D721Med (cell line): ENCODE measurements around the gene DSG1.

Experiments
- DNase-seq: peaks from one replicate; pipeline ENCODE4 v3.0.0; 2011; ENCODE audit warnings: low spot score; ENCODE audit not compliant: insufficient read length
- FAIRE-seq: peaks from 2 replicates; lab custom pipeline; 2011; peaks lifted over from hg19 to GRCh38; lab: Jason Lieb, UNC
- TF ChIP-seq, protein P1 (sequence below): IDR thresholded peaks from 2 replicates; pipeline ENCODE4 v1.5.1; 2012; ENCODE audit warnings: mild to moderate bottlenecking, control low read depth; ENCODE audit not compliant: insufficient read depth; ENCODE audit errors: missing control alignments

Gene DSG1

DNA sequence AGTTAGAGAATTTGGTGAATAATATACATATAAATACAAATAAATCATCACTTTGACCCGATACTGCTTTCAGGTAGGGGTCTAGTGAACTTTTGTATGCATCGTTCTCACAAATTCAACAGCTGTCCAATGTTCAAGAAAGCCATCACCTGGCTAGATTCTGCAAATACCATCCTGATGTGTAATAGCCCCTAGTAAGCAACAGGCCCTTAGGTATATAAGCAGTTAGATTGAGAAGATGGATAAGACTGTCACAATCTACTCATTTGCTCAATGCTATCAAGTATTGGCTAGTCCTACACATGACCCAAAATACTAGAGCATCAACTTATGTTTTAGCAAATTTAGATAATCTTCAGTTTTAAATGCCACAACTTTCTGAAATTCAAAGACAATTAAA is 20.7 kb upstream of the DSG1 start:
- TF ChIP-seq, protein P1, sequence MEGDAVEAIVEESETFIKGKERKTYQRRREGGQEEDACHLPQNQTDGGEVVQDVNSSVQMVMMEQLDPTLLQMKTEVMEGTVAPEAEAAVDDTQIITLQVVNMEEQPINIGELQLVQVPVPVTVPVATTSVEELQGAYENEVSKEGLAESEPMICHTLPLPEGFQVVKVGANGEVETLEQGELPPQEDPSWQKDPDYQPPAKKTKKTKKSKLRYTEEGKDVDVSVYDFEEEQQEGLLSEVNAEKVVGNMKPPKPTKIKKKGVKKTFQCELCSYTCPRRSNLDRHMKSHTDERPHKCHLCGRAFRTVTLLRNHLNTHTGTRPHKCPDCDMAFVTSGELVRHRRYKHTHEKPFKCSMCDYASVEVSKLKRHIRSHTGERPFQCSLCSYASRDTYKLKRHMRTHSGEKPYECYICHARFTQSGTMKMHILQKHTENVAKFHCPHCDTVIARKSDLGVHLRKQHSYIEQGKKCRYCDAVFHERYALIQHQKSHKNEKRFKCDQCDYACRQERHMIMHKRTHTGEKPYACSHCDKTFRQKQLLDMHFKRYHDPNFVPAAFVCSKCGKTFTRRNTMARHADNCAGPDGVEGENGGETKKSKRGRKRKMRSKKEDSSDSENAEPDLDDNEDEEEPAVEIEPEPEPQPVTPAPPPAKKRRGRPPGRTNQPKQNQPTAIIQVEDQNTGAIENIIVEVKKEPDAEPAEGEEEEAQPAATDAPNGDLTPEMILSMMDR: no peak
- DNase-seq (no peak), FAIRE-seq (no peak)

DNA sequence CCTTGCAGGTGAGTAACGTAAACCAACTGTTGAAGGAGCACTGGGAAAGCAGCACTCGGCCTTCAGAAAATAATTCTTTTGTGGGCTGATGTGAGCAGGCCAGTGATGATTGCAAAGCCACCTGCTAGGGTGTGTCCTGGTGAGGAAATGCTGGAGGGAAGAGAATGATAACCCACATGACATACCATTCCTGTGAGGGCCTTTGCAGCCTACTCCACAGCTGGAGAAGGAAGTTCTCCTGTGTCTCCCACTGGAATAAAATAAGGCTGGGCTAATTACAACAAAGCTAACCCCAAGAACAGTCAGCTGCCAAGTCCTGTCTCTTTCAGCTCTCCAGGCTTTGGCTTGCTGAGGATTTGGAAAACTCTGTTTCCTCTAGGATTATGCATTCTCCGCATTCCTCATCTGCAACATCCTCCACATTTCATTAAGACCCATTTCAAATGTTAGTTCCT is 16.7 kb upstream of the DSG1 start:
- FAIRE-seq: no peak
- DNase-seq: no peak
- TF ChIP-seq, protein P1: no peak

DNA sequence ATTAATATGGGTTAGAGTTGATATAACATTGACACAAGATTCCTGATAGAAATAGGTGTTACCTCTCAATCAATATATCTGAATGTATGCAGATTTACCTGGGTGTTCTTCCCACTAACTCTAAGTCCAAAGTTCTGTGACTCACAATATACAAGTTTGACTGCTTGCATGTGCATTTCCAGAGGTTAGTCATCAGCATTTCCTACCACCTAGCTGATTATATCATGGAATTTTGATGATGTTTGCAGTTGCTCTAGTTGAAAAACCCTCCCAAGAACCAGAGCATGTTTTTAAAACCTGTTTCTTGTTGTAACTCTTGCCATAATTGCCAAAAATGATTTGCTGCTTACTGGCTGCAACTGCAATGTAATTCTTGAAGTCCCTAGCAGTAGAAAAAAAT is 15.0 kb upstream of the DSG1 start:
- FAIRE-seq (no peak), DNase-seq (no peak)
- TF ChIP-seq, protein P1: no peak

DNA sequence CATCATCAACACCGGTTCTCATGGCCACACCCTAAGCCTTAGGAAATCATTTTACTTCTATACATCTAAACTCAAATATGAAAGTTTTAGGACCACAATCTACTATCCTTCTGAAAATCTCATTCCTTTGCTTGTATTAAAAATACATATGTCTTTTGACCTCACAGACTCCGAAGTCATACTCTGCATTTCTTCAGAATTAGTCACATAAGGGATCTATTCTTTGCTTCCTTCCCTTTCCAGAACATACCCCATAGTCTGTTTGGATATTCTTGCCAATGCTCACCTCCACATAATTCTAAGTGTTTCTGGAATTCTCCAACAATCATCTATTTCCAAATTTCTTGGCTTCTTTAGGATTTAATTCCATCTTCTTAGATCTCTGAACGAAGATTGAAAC is 14.2 kb upstream of the DSG1 start:
- FAIRE-seq (no peak), DNase-seq (no peak)
- TF ChIP-seq, protein P1: no peak

DNA sequence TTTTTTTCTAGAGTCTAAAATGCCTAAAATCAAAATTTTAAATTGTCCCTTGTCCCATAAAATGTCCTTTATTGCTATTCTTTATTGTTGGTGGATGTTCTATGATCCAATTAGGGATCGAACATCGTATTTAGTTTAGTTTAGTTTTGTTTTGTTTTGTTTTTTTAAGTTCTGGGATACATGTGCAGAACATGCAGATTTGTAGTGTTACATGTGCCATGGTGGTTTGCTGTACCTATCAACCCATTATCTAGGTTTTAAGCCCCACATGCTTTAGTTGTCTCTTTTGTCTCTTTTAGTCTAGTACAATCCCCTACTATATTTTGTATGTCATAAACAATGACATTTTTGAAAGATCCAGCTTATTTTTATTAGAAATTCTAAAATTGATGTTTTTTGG is 8.8 kb upstream of the DSG1 start:
- FAIRE-seq: no peak
- TF ChIP-seq, protein P1: no peak
- DNase-seq: no peak

DNA sequence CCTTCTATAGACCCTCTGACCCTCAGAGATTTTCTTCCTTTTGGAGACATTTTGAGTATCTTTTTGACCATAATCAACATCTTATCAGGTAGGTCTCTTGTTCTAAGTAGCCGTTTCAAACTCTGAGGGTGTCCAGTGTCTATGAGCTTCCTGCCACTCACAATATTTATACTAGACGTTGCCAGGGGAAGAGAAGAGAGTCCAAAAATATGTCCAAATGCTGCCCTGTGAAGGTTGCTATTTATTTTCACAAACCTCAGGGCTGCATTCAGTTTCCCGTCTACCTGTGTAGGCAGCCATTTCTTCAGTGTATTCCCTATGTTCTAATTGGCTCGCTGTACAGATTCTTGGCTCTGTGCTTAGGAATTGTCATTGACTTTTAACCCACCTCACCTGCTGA is 986 bp upstream of the DSG1 start:
- no peak for FAIRE-seq
- no peak for DNase-seq
- TF ChIP-seq, protein P1: no peak

DNA sequence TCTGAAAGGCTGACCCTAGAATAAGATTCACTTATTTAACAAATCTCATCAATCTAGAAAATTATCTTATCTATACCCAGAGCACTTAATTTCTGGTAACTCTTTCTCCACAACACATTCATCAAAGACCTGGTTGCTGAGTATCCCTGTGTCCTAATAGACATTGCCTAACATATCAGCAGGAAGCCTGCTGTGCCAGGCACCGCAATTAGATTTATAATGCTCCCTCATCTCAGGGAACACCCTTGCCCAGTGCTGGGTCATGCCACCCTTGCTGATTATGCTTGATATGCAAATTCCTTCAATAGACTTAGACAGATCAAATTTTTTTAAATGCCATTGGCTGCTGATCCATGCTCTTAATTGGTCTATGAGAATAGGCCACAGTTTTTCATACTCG is 3.8 kb downstream of the DSG1 start:
- no peak for DNase-seq
- TF ChIP-seq, protein P1: no peak
- no peak for FAIRE-seq
